ENCODE data around the gene GALNS.

- no peak for TF ChIP-seq CTCF (conservative IDR thresholded peaks at IDR 0.05 in 1 of 2, IDR thresholded peaks at IDR 0.05 in 1 of 2; ENCODE audit: low read depth in 1 of 2, low read length in 2 of 2)
- no peak for TF ChIP-seq EZH2 (IDR thresholded peaks at IDR 0.05; ENCODE audit: low read length, missing control alignments)
These were observed 60.5 kb downstream of the GALNS start for GRCh38 chr16:88796278-88796677.
